Vagina (tissue), 2 donors: ENCODE data around the gene GSG1L. TPM values are rescaled to one million over a fixed set of nuclear protein-coding genes. Genes with fewer than 3 reads are reported as not detected.

ENCODE experiments used
- DNase-seq, 2 donors: peaks; one replicate each; pipeline ENCODE4 v3.0.0-alpha.2; 2017; ENCODE audit errors: extremely low spot score in 2 of 2
- H3K27ac ChIP-seq: fragments of 200-600 bp; sonication (generic); one replicate; pipeline ENCODE4 v1.5.1; 2019
- H3K27me3 ChIP-seq: fragments of 200-600 bp; sonication (generic); one replicate; pipeline ENCODE4 v1.5.1; 2019
- H3K36me3 ChIP-seq, 2 donors: fragments of 200-600 bp; sonication (generic); one replicate each; pipeline ENCODE4 v1.5.1; 2017 to 2019
- H3K4me1 ChIP-seq: fragments of 200-600 bp; sonication (generic); one replicate; pipeline ENCODE4 v1.5.1; 2019
- H3K4me3 ChIP-seq, 2 donors: fragments of 200-600 bp; sonication (generic); 1 replicate in 1 of 2; 2 replicates in 1 of 2; pipeline ENCODE4 v1.5.1; 2016 to 2019
- H3K9me3 ChIP-seq: fragments of 200-600 bp; sonication (generic); one replicate; pipeline ENCODE4 v1.5.1; 2019
- POLR2A ChIP-seq, 2 donors: fragments of 450-650 bp; IDR thresholded peaks; one replicate each; pipeline ENCODE4 v1.6.1; 2017; ENCODE audit warnings: antibody characterized with exemption in 2 of 2, mild to moderate bottlenecking in 2 of 2, moderate library complexity in 2 of 2
- POLR2AphosphoS5 ChIP-seq, 2 donors: sonication (generic); formaldehyde crosslinking; IDR thresholded peaks; one replicate each; pipeline ENCODE4 v1.9.0; 2017; ENCODE audit warnings: antibody characterized with exemption in 2 of 2, mild to moderate bottlenecking in 2 of 2, low read depth in 1 of 2; ENCODE audit not compliant: insufficient read depth in 1 of 2
- intact Hi-C: fragments of 100-400 bp; cut with DNase I; formaldehyde crosslinking; loops from one replicate; pipeline ENCODE4 v1.15.1; 2023
- total RNA-seq: library from RNA; depleted of rRNA; stranded (reverse); fragments of >200 nt; gene quantifications from one replicate; pipeline ENCODE4 v1.2.3, GENCODE V29; 2016
- TF ChIP-seq, protein P1 (sequence below), 3 experiments: fragments of 450-650 bp in 2 of 3; fragments of 200-600 bp in 1 of 3; sonication (generic) in 1 of 3; IDR thresholded peaks; one replicate each; pipeline ENCODE4 v1.5.1; 2017 to 2019; ENCODE audit warnings: antibody characterized with exemption in 3 of 3, mild to moderate bottlenecking in 2 of 3, moderate library complexity in 2 of 3

GSG1L gene
- total RNA-seq, 1 donor from 2014 or later, result not detected

DNA sequence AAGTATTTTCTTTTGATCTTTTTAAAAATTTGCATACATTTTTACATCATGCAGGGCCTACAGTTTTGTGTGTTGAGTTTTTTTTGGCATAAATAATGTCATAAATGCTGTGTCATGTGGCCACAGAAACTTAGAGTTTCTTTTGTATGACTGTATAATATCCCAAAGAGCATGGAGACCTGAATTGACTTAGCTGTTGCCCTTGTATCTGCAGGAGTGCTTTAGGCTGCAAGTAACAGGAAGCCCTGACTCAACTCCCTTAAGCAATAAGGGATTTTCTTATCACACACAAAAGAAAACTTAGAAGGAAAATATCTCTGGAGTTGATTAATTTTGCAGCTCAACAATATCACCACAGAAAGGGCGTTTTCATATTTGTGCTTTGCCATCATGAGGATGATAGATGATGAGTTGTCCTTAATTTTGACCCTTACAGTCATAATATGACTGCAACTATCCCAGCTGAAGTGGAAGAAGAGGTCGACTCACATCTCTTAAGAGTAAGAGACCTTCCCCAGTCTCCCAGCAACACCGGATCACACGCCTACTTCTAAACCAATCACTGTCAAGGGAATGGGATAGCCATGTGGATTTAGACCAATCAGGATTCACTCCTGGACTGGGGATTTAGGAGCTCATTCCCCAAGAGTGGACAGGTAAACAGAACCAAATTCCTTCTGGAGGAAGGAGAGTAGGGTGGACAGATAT is 138.9 kb downstream of the GSG1L start:
- no peaks in the 10 kb centered on the region for H3K36me3 ChIP-seq
- H3K4me3 ChIP-seq, result no peak overlapping the region
- no peaks in the 10 kb centered on the region for H3K4me1 ChIP-seq
- DNase-seq, result no peak
- H3K27me3 ChIP-seq, result no peaks in the 10 kb centered on the region
- intact Hi-C loops, result no loop called here
- no peaks in the 10 kb centered on the region for H3K9me3 ChIP-seq
- no peak overlapping the region for H3K27ac ChIP-seq
- TF ChIP-seq, protein P1, sequence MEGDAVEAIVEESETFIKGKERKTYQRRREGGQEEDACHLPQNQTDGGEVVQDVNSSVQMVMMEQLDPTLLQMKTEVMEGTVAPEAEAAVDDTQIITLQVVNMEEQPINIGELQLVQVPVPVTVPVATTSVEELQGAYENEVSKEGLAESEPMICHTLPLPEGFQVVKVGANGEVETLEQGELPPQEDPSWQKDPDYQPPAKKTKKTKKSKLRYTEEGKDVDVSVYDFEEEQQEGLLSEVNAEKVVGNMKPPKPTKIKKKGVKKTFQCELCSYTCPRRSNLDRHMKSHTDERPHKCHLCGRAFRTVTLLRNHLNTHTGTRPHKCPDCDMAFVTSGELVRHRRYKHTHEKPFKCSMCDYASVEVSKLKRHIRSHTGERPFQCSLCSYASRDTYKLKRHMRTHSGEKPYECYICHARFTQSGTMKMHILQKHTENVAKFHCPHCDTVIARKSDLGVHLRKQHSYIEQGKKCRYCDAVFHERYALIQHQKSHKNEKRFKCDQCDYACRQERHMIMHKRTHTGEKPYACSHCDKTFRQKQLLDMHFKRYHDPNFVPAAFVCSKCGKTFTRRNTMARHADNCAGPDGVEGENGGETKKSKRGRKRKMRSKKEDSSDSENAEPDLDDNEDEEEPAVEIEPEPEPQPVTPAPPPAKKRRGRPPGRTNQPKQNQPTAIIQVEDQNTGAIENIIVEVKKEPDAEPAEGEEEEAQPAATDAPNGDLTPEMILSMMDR (IDR thresholded peaks at IDR 0.05), result no peak
- TF ChIP-seq POLR2A (IDR thresholded peaks at IDR 0.05), result no peak

DNA sequence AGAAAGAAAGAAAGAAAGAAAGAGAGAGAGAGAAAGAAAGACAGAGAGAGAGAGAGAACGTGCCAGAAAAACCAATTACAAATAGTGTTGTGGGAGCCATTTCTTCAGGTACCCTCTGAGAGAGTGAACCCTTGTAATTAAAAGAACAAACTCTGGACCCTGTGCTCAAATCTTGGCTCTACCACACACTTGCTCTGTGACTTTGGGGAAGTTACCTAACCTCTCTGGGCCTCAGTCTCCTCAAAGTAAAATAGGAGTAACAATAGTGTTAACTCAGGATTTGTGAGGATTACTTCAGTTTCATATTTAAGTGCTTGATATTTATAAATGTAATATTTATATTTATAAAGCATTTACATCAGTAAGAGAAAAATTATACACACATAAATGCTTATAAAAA is 139.8 kb downstream of the GSG1L start:
- H3K36me3 ChIP-seq, result no peaks in the 10 kb centered on the region
- H3K4me3 ChIP-seq, result no peak overlapping the region
- H3K27ac ChIP-seq, result no peak overlapping the region
- intact Hi-C loops, result no loop called here
- no peak for DNase-seq
- H3K27me3 ChIP-seq, result no peaks in the 10 kb centered on the region
- TF ChIP-seq, protein P1 (IDR thresholded peaks at IDR 0.05), result no peak
- TF ChIP-seq POLR2A (IDR thresholded peaks at IDR 0.05) (no peak), POLR2AphosphoS5 (IDR thresholded peaks at IDR 0.05; ENCODE audit: insufficient read depth in 1 of 2, low read depth in 1 of 2) (no peak)
- no peaks in the 10 kb centered on the region for H3K9me3 ChIP-seq
- no peaks in the 10 kb centered on the region for H3K4me1 ChIP-seq

DNA sequence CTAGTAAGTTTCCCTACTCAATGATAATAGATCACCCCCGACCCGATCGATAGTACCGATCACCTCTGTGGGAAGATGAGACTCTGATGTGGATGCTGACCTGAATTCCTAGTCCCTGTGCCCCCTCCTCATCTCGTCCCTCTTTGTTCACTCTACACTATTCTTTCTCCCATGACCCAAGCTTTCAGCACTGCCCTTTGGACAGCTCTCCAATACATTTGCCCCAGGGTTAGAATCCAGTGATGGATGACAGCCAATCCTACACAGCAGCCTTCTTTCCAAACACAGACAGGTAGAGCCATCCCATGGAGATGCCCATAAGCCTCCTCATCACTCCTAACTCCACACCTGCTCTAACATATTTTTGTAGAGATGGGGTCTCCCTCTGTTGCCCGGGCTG is 141.1 kb downstream of the GSG1L start:
- no peaks in the 10 kb centered on the region for H3K36me3 ChIP-seq
- no peaks in the 10 kb centered on the region for H3K4me1 ChIP-seq
- no peak overlapping the region for H3K4me3 ChIP-seq
- TF ChIP-seq, protein P1 (IDR thresholded peaks at IDR 0.05), result no peak
- TF ChIP-seq POLR2A (IDR thresholded peaks at IDR 0.05) (no peak), POLR2AphosphoS5 (IDR thresholded peaks at IDR 0.05; ENCODE audit: insufficient read depth in 1 of 2, low read depth in 1 of 2) (no peak)
- intact Hi-C loops, result no loop called here
- H3K27me3 ChIP-seq, result no peaks in the 10 kb centered on the region
- H3K27ac ChIP-seq, result no peak overlapping the region
- no peak for DNase-seq
- no peaks in the 10 kb centered on the region for H3K9me3 ChIP-seq

DNA sequence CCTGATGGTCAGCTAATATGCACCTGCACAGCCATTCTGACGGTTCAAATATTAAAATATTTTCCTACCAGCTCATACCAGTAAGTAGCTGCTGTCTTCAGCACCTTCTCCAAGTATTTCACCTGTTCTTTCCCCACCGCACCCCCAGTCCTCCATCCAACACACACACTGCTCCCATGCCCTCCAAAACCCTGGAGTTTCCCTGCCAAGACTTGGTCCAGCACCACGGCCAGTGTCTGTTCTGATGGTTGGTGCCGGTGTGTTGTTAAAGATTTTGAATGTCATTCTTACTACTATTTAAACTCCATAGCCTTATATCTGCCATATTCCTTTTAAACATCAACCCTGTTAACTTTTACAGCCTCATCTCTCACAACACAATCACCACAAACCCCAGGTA is 142.4 kb downstream of the GSG1L start:
- TF ChIP-seq, protein P1 (IDR thresholded peaks at IDR 0.05), result no peak
- TF ChIP-seq POLR2AphosphoS5 (IDR thresholded peaks at IDR 0.05; ENCODE audit: insufficient read depth in 1 of 2, low read depth in 1 of 2), result no peak
- no peak for TF ChIP-seq POLR2A (IDR thresholded peaks at IDR 0.05)
- Histone ChIP-seq H3K36me3 (no peaks in the 10 kb centered on the region), H3K4me1 (no peaks in the 10 kb centered on the region), H3K4me3 (no peak overlapping the region), H3K27ac (no peak overlapping the region), H3K27me3 (no peaks in the 10 kb centered on the region), H3K9me3 (no peaks in the 10 kb centered on the region)
- DNase-seq, result no peak
- intact Hi-C loops, result no loop called here

- TF ChIP-seq POLR2AphosphoS5 (IDR thresholded peaks at IDR 0.05; ENCODE audit: insufficient read depth in 1 of 2, low read depth in 1 of 2) (no peak), POLR2A (IDR thresholded peaks at IDR 0.05) (no peak)
- TF ChIP-seq, protein P1 (IDR thresholded peaks at IDR 0.05), result no peak
- no peaks in the 10 kb centered on the region for H3K4me1 ChIP-seq
- no peaks in the 10 kb centered on the region for H3K36me3 ChIP-seq
- H3K27ac ChIP-seq, result no peak overlapping the region
- H3K4me3 ChIP-seq, result no peak overlapping the region
- DNase-seq, result no peak
- H3K9me3 ChIP-seq, result no peaks in the 10 kb centered on the region
- H3K27me3 ChIP-seq, result no peaks in the 10 kb centered on the region
- intact Hi-C loops, result no loop called here
Observed at GRCh38 chr16:27920391-27920891, 143.1 kb downstream of the GSG1L start.
